Spleen (tissue), 7 donors: ENCODE results near the gene PPM1B.

Source experiments
- POLR2A ChIP-seq, 3 donors: fragments of 450-650 bp; IDR thresholded peaks; one replicate each; pipeline ENCODE4 v1.5.1; 2017; ENCODE audit warnings: antibody characterized with exemption in 3 of 3, mild to moderate bottlenecking in 1 of 3
- POLR2AphosphoS5 ChIP-seq, 3 donors: sonication (generic); formaldehyde crosslinking; IDR thresholded peaks; one replicate each; pipeline ENCODE4 v1.5.1; 2017; ENCODE audit warnings: antibody characterized with exemption in 3 of 3
- TF ChIP-seq, protein P1 (sequence below), 11 experiments: fragments of 200-600 bp in 7 of 11; fragments of 450-650 bp in 4 of 11; sonication (generic) in 4 of 11; IDR thresholded peaks in 8 of 11; conservative IDR thresholded peaks in 3 of 11; 1 replicate in 7 of 11; 2 replicates in 4 of 11; pipeline versions ENCODE4 v1.4.0 to v1.8.0; 2016 to 2021; ENCODE audit warnings: antibody characterized with exemption in 11 of 11, inconsistent platforms in 4 of 11, mild to moderate bottlenecking in 1 of 11
- donor health status: DM: no; HTN: no; CAD: no; lungs with moderate emphysema.
- donor health status: DM: no; HTN: no; CAD: no.
- donor health status: DM: no; HTN: no; CAD: no.

DNA sequence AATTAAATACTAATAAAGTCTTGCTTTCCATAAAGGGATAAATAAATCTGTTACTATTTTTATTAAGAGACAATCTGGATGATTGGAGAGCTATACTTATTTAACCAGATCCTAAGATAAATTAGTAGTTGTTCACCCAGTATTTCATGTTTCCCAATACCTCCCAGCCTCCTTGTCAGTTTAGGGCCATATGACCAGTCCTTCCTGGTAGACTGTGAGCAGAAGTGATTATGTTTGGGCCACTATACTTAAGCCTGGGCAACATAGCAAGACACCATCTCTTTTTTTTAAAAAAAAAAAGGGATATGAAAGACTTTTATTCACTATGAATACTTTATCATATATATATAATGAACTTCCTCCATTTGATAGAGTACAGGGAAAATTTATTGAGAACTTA, 48.8 kb upstream of the PPM1B start:
- TF ChIP-seq, protein P1, sequence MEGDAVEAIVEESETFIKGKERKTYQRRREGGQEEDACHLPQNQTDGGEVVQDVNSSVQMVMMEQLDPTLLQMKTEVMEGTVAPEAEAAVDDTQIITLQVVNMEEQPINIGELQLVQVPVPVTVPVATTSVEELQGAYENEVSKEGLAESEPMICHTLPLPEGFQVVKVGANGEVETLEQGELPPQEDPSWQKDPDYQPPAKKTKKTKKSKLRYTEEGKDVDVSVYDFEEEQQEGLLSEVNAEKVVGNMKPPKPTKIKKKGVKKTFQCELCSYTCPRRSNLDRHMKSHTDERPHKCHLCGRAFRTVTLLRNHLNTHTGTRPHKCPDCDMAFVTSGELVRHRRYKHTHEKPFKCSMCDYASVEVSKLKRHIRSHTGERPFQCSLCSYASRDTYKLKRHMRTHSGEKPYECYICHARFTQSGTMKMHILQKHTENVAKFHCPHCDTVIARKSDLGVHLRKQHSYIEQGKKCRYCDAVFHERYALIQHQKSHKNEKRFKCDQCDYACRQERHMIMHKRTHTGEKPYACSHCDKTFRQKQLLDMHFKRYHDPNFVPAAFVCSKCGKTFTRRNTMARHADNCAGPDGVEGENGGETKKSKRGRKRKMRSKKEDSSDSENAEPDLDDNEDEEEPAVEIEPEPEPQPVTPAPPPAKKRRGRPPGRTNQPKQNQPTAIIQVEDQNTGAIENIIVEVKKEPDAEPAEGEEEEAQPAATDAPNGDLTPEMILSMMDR (IDR thresholded peaks at IDR 0.05 in 8 of 11, conservative IDR thresholded peaks at IDR 0.05 in 3 of 11), result no peak
- TF ChIP-seq POLR2A (IDR thresholded peaks at IDR 0.05) (no peak), POLR2AphosphoS5 (IDR thresholded peaks at IDR 0.05) (no peak)
